Effector CD8-positive, alpha-beta T cell (primary cell): Measurements from ENCODE around the gene PRKCQ.
"Not testable (repeated sequence)": the region's sequence is repeated elsewhere in the genome, so short reads cannot be mapped to it uniquely, and the experiment has no call there.

Source experiments
- DNase-seq: peaks from one replicate; lab custom pipeline; 2025; lab: John Stamatoyannopoulos, UW

PRKCQ gene

GRCh38 chr10:6384847-6385246 is 195.2 kb downstream of the PRKCQ start:
- DNase-seq: no peak

GRCh38 chr10:6384031-6384430 is 196.0 kb downstream of the PRKCQ start:
- DNase-seq: no peak

GRCh38 chr10:6383096-6383812 is 196.8 kb downstream of the PRKCQ start:
- no peak for DNase-seq

- no peak for DNase-seq
These were observed 198.0 kb downstream of the PRKCQ start for GRCh38 chr10:6382081-6382480.

GRCh38 chr10:6380478-6380877 is 199.6 kb downstream of the PRKCQ start:
- DNase-seq: not testable (repeated sequence)

- no peak for DNase-seq
These were observed 200.9 kb downstream of the PRKCQ start for GRCh38 chr10:6379015-6379776.
